ENCODE results near the gene PRPH. TPM values are rescaled to one million over a fixed set of nuclear protein-coding genes. Genes with fewer than 3 reads are reported as not detected.

The PRPH gene
- total RNA-seq, 1 experiment from 2014 or later, result 1.4 TPM

DNA sequence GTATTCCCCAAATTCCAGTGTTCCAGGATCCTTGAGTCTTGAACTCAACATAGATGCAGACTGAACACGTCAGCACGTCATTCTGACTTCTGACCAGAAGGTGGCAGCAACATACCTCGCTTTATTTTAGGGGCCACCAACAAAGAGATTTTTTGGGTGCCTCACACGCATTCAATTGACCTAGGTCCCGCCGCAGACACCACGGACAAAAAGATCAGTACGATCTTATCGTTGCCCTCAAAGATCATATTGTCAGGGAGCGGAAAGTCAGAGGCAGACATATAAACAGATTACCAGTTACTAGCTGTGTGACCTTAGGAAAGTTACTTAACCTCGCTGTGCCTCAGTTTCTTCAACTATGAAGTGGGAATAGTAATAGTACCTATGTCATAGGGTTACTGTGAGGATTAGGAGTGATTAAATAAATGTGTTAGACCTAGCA lies 6.5 kb upstream of the PRPH start:
- Mint-ChIP-seq H3K4me1 (ENCODE audit: insufficient read depth, unreplicated experiment) (peaks cover 4% of the 10 kb centered on the region), H3K27me3 (ENCODE audit: insufficient read depth, unreplicated experiment) (no peaks in the 10 kb centered on the region), H3K9me3 (ENCODE audit: unreplicated experiment) (no peaks in the 10 kb centered on the region), H3K27ac (ENCODE audit: low read depth, unreplicated experiment) (no peak overlapping the region), H3K36me3 (ENCODE audit: insufficient read depth, unreplicated experiment) (no peaks in the 10 kb centered on the region), H3K4me3 (ENCODE audit: unreplicated experiment) (no peak overlapping the region)
- intact Hi-C loops (cut with micrococcal nuclease), result loop anchor here (1.0 to 10.0 kb wide), 4 partner anchors 49 to 296 kb away; partner anchors contain the start of gene C1QL4
- BruUV-seq (replicated peaks), result no TSS peak
- TF ChIP-seq CTCF (IDR thresholded peaks at IDR 0.05; ENCODE audit: unreplicated experiment), result peak; percentile 77
- ChIA-PET CTCF (interaction anchor here (0.5 to 16.4 kb wide), 33 partner anchors 9 to 1107 kb away, joined by 3 to 251 read pairs (median 5); partner anchors contain the start of genes C1QL4, DNAJC22 and SPATS2), POLR2A (interaction anchor here (0.5 to 2.1 kb wide), 8 partner anchors 19 to 224 kb away, joined by 3 to 14 read pairs (median 5); partner anchors contain the start of gene DNAJC22)
- DNase-seq (ENCODE audit: unreplicated experiment), result peak; percentile 70

GRCh38 chr12:49288922-49289555 lies 5.9 kb upstream of the PRPH start:
- no peak for TF ChIP-seq CTCF (IDR thresholded peaks at IDR 0.05; ENCODE audit: unreplicated experiment)
- Mint-ChIP-seq H3K27me3 (ENCODE audit: insufficient read depth, unreplicated experiment) (no peaks in the 10 kb centered on the region), H3K4me1 (ENCODE audit: insufficient read depth, unreplicated experiment) (peaks cover 6% of the 10 kb centered on the region), H3K9me3 (ENCODE audit: unreplicated experiment) (no peaks in the 10 kb centered on the region), H3K4me3 (ENCODE audit: unreplicated experiment) (no peak overlapping the region), H3K36me3 (ENCODE audit: insufficient read depth, unreplicated experiment) (no peaks in the 10 kb centered on the region), H3K27ac (ENCODE audit: low read depth, unreplicated experiment) (no peak overlapping the region)
- ChIA-PET CTCF (interaction anchor here (0.5 to 16.4 kb wide), 37 partner anchors 9 to 1106 kb away, joined by 3 to 251 read pairs (median 5); partner anchors contain the start of genes C1QL4, DNAJC22 and SPATS2), POLR2A (interaction anchor here (0.5 to 2.1 kb wide), 13 partner anchors 20 to 258 kb away, joined by 3 to 14 read pairs (median 4); partner anchors contain the start of gene DNAJC22)
- DNase-seq (ENCODE audit: unreplicated experiment), result peak; percentile 53
- BruUV-seq (replicated peaks), result no TSS peak
- intact Hi-C loops (cut with micrococcal nuclease), result loop anchor here (1.0 to 10.0 kb wide), 4 partner anchors 48 to 296 kb away; partner anchors contain the start of gene C1QL4

- CTCF ChIA-PET, result interaction anchor here (0.5 to 16.4 kb wide), 5 partner anchors 45 to 231 kb away, joined by 3 to 251 read pairs (median 8); partner anchors contain the start of gene DNAJC22
- BruUV-seq (replicated peaks), result no TSS peak
Observed at GRCh38 chr12:49292729-49293055, 2.3 kb upstream of the PRPH start.

More at GRCh38 chr12:49292729-49293055, 2.3 kb upstream of the PRPH start:
- Mint-ChIP-seq H3K27me3 (ENCODE audit: insufficient read depth, unreplicated experiment) (no peaks in the 10 kb centered on the region), H3K27ac (ENCODE audit: low read depth, unreplicated experiment) (no peak overlapping the region), H3K36me3 (ENCODE audit: insufficient read depth, unreplicated experiment) (no peaks in the 10 kb centered on the region), H3K9me3 (ENCODE audit: unreplicated experiment) (no peaks in the 10 kb centered on the region), H3K4me1 (ENCODE audit: insufficient read depth, unreplicated experiment) (peaks cover 6% of the 10 kb centered on the region), H3K4me3 (ENCODE audit: unreplicated experiment) (no peak overlapping the region)
- no peak for DNase-seq (ENCODE audit: unreplicated experiment)
- no peak for TF ChIP-seq CTCF (IDR thresholded peaks at IDR 0.05; ENCODE audit: unreplicated experiment)
- POLR2A ChIA-PET, result interaction anchor here (0.6 kb wide), 3 partner anchors 12 to 606 kb away, joined by 3 to 4 read pairs (median 4); no protein-coding TSS in a partner anchor
- intact Hi-C loops (cut with micrococcal nuclease), result no loop called here
